Type B pancreatic cell (in vitro differentiated cells): ENCODE results near the gene SLC66A1. TPM values are rescaled to one million over a fixed set of nuclear protein-coding genes. Genes with fewer than 3 reads are reported as not detected.
A peak's percentile ranks its signal among the peaks of the same experiment; 100 is the strongest.

Experiments
- DNase-seq: peaks from one replicate; pipeline ENCODE4 v3.0.0; 2021; ENCODE audit warnings: mixed read lengths; ENCODE audit not compliant: unreplicated experiment; ENCODE audit errors: extremely low spot score
- H3K27ac Mint-ChIP-seq: 2 replicates; pipeline ENCODE4 v1.8.0; 2021; ENCODE audit warnings: mild to moderate bottlenecking, mixed read lengths
- H3K27me3 Mint-ChIP-seq: 2 replicates; pipeline ENCODE4 v1.8.0; 2021; ENCODE audit warnings: mixed read lengths
- H3K36me3 Mint-ChIP-seq: 2 replicates; pipeline ENCODE4 v1.8.0; 2021; ENCODE audit warnings: mixed read lengths
- H3K4me1 Mint-ChIP-seq: one replicate; pipeline ENCODE4 v1.8.0; 2021; ENCODE audit warnings: mixed read lengths; ENCODE audit not compliant: unreplicated experiment
- H3K4me3 Mint-ChIP-seq: 2 replicates; pipeline ENCODE4 v1.8.0; 2021; ENCODE audit warnings: mild to moderate bottlenecking, mixed read lengths
- H3K9me3 Mint-ChIP-seq: 2 replicates; pipeline ENCODE4 v1.8.0; 2021; ENCODE audit warnings: mixed read lengths
- CTCF ChIP-seq: fragments of 200-600 bp; sonication (generic); conservative IDR thresholded peaks from 2 replicates; pipeline ENCODE4 v1.5.0; 2021; ENCODE audit warnings: antibody characterized with exemption, mild to moderate bottlenecking
- total RNA-seq: library from RNA; stranded (reverse); gene quantifications from 2 replicates; pipeline ENCODE4 v1.2.1, GENCODE V29; 2021; ENCODE audit warnings: low replicate concordance

Gene SLC66A1
- total RNA-seq, 1 donor from 2014 or later, result 24.1 TPM

DNA sequence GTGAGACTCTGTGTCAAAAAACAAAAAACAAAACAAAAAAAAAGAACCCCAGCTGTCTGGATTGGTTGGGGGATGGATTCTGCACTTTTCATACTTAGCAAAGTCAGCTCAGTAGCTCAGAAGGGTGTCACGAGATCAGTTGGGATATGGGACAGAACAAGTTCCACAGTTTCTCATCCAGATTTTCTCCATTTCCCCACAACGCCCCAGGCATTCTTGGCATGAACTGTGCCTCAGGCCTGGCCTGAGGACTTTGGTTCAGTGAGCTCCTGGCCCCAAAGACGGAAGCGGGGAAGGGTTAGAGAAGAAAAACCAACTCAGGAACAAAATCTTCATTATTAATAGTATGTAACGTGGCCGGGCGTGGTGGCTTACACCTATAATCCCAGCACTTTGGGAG lies 2.1 kb upstream of the SLC66A1 start:
- H3K36me3 Mint-ChIP-seq, result peaks cover 19% of the 10 kb centered on the region
- peaks cover 20% of the 10 kb centered on the region for H3K4me1 Mint-ChIP-seq
- H3K4me3 Mint-ChIP-seq, result peak overlapping the region; percentile 94
- H3K9me3 Mint-ChIP-seq, result no peaks in the 10 kb centered on the region
- no peak overlapping the region for H3K27ac Mint-ChIP-seq
- TF ChIP-seq CTCF, result no peak
- H3K27me3 Mint-ChIP-seq, result no peaks in the 10 kb centered on the region
- DNase-seq, result no peak

- Mint-ChIP-seq H3K4me3 (peak overlapping the region; percentile 94), H3K27ac (peak overlapping the region; percentile 76), H3K27me3 (no peaks in the 10 kb centered on the region), H3K4me1 (peaks cover 20% of the 10 kb centered on the region), H3K9me3 (no peaks in the 10 kb centered on the region), H3K36me3 (peaks cover 13% of the 10 kb centered on the region)
- DNase-seq, result no peak
- no peak for TF ChIP-seq CTCF
Measured at GRCh38 chr1:19310720-19311502, 1.2 kb upstream of the SLC66A1 start.

DNA sequence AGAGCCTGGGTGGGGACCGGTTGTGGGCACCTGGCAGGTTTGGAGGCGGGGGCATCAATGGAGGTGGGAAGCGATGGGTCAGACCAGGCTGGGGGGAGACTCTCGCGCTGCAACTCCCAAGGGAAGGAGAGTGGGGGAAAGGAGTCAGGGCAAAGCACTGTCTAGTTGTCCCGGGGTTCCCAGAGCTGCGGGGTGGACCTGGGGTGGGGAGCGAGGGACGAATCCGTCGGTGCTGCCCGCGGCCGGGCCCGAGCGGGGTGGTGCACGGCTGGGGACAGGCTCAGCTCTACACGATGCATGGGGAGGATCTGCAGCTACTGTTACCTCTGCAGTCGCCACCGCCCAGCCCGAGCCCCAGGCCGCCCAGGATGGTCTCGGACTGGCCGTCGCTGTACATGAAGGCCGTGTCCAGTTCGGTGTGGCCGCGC lies 609 bp upstream of the SLC66A1 start:
- H3K4me1 Mint-ChIP-seq, result peaks cover 20% of the 10 kb centered on the region
- H3K36me3 Mint-ChIP-seq, result peaks cover 13% of the 10 kb centered on the region
- peak overlapping the region; percentile 76 for H3K27ac Mint-ChIP-seq
- H3K9me3 Mint-ChIP-seq, result no peaks in the 10 kb centered on the region
- no peaks in the 10 kb centered on the region for H3K27me3 Mint-ChIP-seq
- no peak for TF ChIP-seq CTCF
- peak overlapping the region; percentile 94 for H3K4me3 Mint-ChIP-seq
- no peak for DNase-seq

GRCh38 chr1:19312782-19313635 lies 883 bp downstream of the SLC66A1 start:
- peaks cover 7% of the 10 kb centered on the region for H3K36me3 Mint-ChIP-seq
- no peaks in the 10 kb centered on the region for H3K27me3 Mint-ChIP-seq
- peaks cover 20% of the 10 kb centered on the region for H3K4me1 Mint-ChIP-seq
- H3K9me3 Mint-ChIP-seq, result no peaks in the 10 kb centered on the region
- TF ChIP-seq CTCF, result no peak
- DNase-seq, result no peak
- peak overlapping the region; percentile 72 for H3K27ac Mint-ChIP-seq
- peak overlapping the region; percentile 87 for H3K4me3 Mint-ChIP-seq

- no peak for DNase-seq
- Mint-ChIP-seq H3K4me1 (peaks cover 20% of the 10 kb centered on the region), H3K9me3 (no peaks in the 10 kb centered on the region), H3K4me3 (peak overlapping the region; percentile 87), H3K36me3 (peaks cover 10% of the 10 kb centered on the region), H3K27ac (peak overlapping the region; percentile 72), H3K27me3 (no peaks in the 10 kb centered on the region)
- no peak for TF ChIP-seq CTCF
Measured at GRCh38 chr1:19313636-19313959, 1.5 kb downstream of the SLC66A1 start.
